PC-9 (cell line): Measurements from ENCODE around the gene SEC16A. TPM values are rescaled to one million over a fixed set of nuclear protein-coding genes. Genes with fewer than 3 reads are reported as not detected.

Source experiments
- BruUV-seq: library from RNA; stranded (reverse); fragments of 400-500 nt; replicated peaks from 2 replicates; lab custom pipeline; 2021; lab: Mats Ljungman, UMichigan
- CTCF ChIA-PET: fragments of 300-600 bp; sonication (Branson Sonifier 250); formaldehyde crosslinking; loops from one replicate; lab custom pipeline; 2022; ENCODE audit warnings: antibody characterized with exemption; lab: Charles Lee
- POLR2A ChIA-PET: fragments of 300-600 bp; sonication (Branson Sonifier 250); formaldehyde crosslinking; loops from one replicate; lab custom pipeline; 2022; ENCODE audit warnings: antibody characterized with exemption; ENCODE audit not compliant: unreplicated experiment; lab: Charles Lee
- DNase-seq, 2 experiments: peaks; one replicate each; pipeline versions ENCODE4 v3.0.0 to v3.0.0-alpha.2; 2015 to 2022; ENCODE audit warnings: mixed read lengths in 1 of 2
- H2AFZ ChIP-seq: fragments of 200-600 bp; sonication (generic); 2 replicates; pipeline ENCODE4 v1.8.1; 2017; ENCODE audit warnings: antibody characterized with exemption
- H3F3A ChIP-seq: fragments of 200-600 bp; sonication (generic); 2 replicates; pipeline ENCODE4 v1.8.1; 2017; ENCODE audit warnings: antibody characterized with exemption, mild to moderate bottlenecking, low read depth; ENCODE audit not compliant: insufficient read depth
- H3K27ac ChIP-seq: fragments of 200-600 bp; sonication (generic); 2 replicates; pipeline ENCODE4 v1.6.1; 2016; ENCODE audit warnings: mixed run types
- H3K27me3 ChIP-seq: fragments of 200-600 bp; sonication (generic); 2 replicates; pipeline ENCODE4 v1.6.1; 2016; ENCODE audit warnings: low read depth, mixed run types; ENCODE audit not compliant: insufficient read depth
- H3K36me3 ChIP-seq: fragments of 200-600 bp; sonication (generic); 2 replicates; pipeline ENCODE4 v1.6.1; 2016; ENCODE audit warnings: low read depth, mixed run types
- H3K4me1 ChIP-seq: fragments of 200-600 bp; sonication (generic); replicated peaks from 2 replicates; pipeline ENCODE4 v1.6.1; 2016; ENCODE audit warnings: mixed run types; ENCODE audit not compliant: insufficient read depth
- H3K4me2 ChIP-seq: fragments of 200-600 bp; sonication (generic); 2 replicates; pipeline ENCODE4 v1.6.1; 2017; ENCODE audit warnings: mixed run types
- H3K4me3 ChIP-seq: fragments of 200-600 bp; sonication (generic); 2 replicates; pipeline ENCODE4 v1.6.1; 2016; ENCODE audit warnings: mixed run types
- H3K79me2 ChIP-seq: fragments of 200-600 bp; sonication (generic); 2 replicates; pipeline ENCODE4 v1.6.1; 2017; ENCODE audit warnings: low read depth, mixed run types
- H3K9me2 ChIP-seq: fragments of 200-600 bp; sonication (generic); 2 replicates; pipeline ENCODE4 v1.8.1; 2017; ENCODE audit warnings: mild to moderate bottlenecking; ENCODE audit not compliant: insufficient read depth
- H3K9me3 ChIP-seq: fragments of 200-600 bp; sonication (generic); 2 replicates; pipeline ENCODE4 v1.8.1; 2016; ENCODE audit warnings: low read depth; ENCODE audit not compliant: insufficient read depth
- H4K20me1 ChIP-seq: fragments of 200-600 bp; sonication (generic); 2 replicates; pipeline ENCODE4 v1.8.1; 2017; ENCODE audit not compliant: insufficient read depth
- CTCF ChIP-seq: fragments of 200-600 bp; sonication (generic); conservative IDR thresholded peaks from 2 replicates; pipeline ENCODE4 v1.6.1; 2017; ENCODE audit warnings: mixed run types, antibody characterized with exemption, mild to moderate bottlenecking, moderate library complexity
- EZH2 ChIP-seq: fragments of 200-600 bp; sonication (generic); IDR thresholded peaks from 2 replicates; pipeline ENCODE4 v1.8.0; 2017; ENCODE audit warnings: antibody characterized with exemption, low read depth
- intact Hi-C: fragments of 100-400 bp; cut with micrococcal nuclease; formaldehyde crosslinking; loops from one replicate; pipeline ENCODE4 v1.10.0; 2022; ENCODE audit not compliant: unreplicated experiment
- total RNA-seq: library from RNA; stranded (reverse); gene quantifications from 2 replicates; pipeline ENCODE4 v1.2.3, GENCODE V29; 2021

SEC16A gene
- total RNA-seq, 1 experiment from 2014 or later = 81.8 TPM

GRCh38 chr9:136419092-136419420 is 63.8 kb downstream of the SEC16A start:
- H2AFZ ChIP-seq = no peak overlapping the region
- TF ChIP-seq EZH2 (no peak), CTCF (no peak)
- no TSS peak for BruUV-seq
- no peak overlapping the region for H3K27ac ChIP-seq
- intact Hi-C loops = no loop called here
- no peaks in the 10 kb centered on the region for H3K9me2 ChIP-seq
- H3K4me1 ChIP-seq = no peaks in the 10 kb centered on the region
- H3K4me2 ChIP-seq = no peak overlapping the region
- H4K20me1 ChIP-seq = 0 out of 2 replicates have a peak, but pooled peaks cover under 1% of the 10 kb centered on the region
- H3K36me3 ChIP-seq = peaks cover under 1% of the 10 kb centered on the region; the same call in 1 of the 2 replicates
- no peak for DNase-seq
- no peaks in the 10 kb centered on the region for H3F3A ChIP-seq
- ChIA-PET CTCF (interaction anchor here (0.6 kb wide), 1 partner anchor 213 kb away, joined by 3 read pairs; no protein-coding TSS in a partner anchor), POLR2A (no interaction called here)
- H3K79me2 ChIP-seq = no peaks in the 10 kb centered on the region
- no peaks in the 10 kb centered on the region for H3K9me3 ChIP-seq
- no peaks in the 10 kb centered on the region for H3K27me3 ChIP-seq
- H3K4me3 ChIP-seq = no peak overlapping the region

GRCh38 chr9:136418182-136419091 is 64.4 kb downstream of the SEC16A start:
- H3K36me3 ChIP-seq = peaks cover 7% of the 10 kb centered on the region; the same call in 1 of the 2 replicates
- H4K20me1 ChIP-seq = peaks cover 4% of the 10 kb centered on the region; the same call in 1 of the 2 replicates
- H3K27ac ChIP-seq = no peak overlapping the region
- H3F3A ChIP-seq = no peaks in the 10 kb centered on the region
- DNase-seq = no peak
- no peak overlapping the region for H2AFZ ChIP-seq
- no peak overlapping the region for H3K4me2 ChIP-seq
- H3K79me2 ChIP-seq = 0 out of 2 replicates have a peak, but pooled peaks cover 6% of the 10 kb centered on the region
- intact Hi-C loops = no loop called here
- no peaks in the 10 kb centered on the region for H3K9me3 ChIP-seq
- no TSS peak for BruUV-seq
- no peaks in the 10 kb centered on the region for H3K4me1 ChIP-seq
- TF ChIP-seq EZH2 (no peak), CTCF (no peak)
- no peak overlapping the region for H3K4me3 ChIP-seq
- H3K9me2 ChIP-seq = no peaks in the 10 kb centered on the region
- ChIA-PET POLR2A (no interaction called here), CTCF (no interaction called here)
- no peaks in the 10 kb centered on the region for H3K27me3 ChIP-seq

- ChIA-PET POLR2A (interaction anchor here (0.6 kb wide), 1 partner anchor 9 kb away, joined by 3 read pairs; no protein-coding TSS in a partner anchor), CTCF (no interaction called here)
- intact Hi-C loops = no loop called here
- Histone ChIP-seq H3K9me2 (no peaks in the 10 kb centered on the region), H3K4me3 (no peak overlapping the region), H4K20me1 (peaks cover 14% of the 10 kb centered on the region), H3K27me3 (no peaks in the 10 kb centered on the region), H2AFZ (no peak overlapping the region), H3K4me2 (no peak overlapping the region), H3K27ac (no peak overlapping the region), H3K79me2 (peaks cover 19% of the 10 kb centered on the region), H3K36me3 (peaks cover 9% of the 10 kb centered on the region; the same call in 1 of the 2 replicates), H3F3A (no peaks in the 10 kb centered on the region), H3K9me3 (no peaks in the 10 kb centered on the region), H3K4me1 (peaks cover 3% of the 10 kb centered on the region; the same call in 1 of the 2 replicates)
- TF ChIP-seq CTCF (no peak), EZH2 (no peak)
- BruUV-seq = no TSS peak
- no peak for DNase-seq
Observed at GRCh38 chr9:136416914-136417313, 65.9 kb downstream of the SEC16A start.
